GM19397 (cell line): ENCODE measurements around the gene CRYGN.

ENCODE experiments used
- ATAC-seq: cut with Tn5 transposase; IDR thresholded peaks from one replicate; pipeline ENCODE4 v1.9.1; 2021; ENCODE audit warnings: mild to moderate bottlenecking, moderate library complexity; ENCODE audit not compliant: unreplicated experiment

CRYGN gene

DNA sequence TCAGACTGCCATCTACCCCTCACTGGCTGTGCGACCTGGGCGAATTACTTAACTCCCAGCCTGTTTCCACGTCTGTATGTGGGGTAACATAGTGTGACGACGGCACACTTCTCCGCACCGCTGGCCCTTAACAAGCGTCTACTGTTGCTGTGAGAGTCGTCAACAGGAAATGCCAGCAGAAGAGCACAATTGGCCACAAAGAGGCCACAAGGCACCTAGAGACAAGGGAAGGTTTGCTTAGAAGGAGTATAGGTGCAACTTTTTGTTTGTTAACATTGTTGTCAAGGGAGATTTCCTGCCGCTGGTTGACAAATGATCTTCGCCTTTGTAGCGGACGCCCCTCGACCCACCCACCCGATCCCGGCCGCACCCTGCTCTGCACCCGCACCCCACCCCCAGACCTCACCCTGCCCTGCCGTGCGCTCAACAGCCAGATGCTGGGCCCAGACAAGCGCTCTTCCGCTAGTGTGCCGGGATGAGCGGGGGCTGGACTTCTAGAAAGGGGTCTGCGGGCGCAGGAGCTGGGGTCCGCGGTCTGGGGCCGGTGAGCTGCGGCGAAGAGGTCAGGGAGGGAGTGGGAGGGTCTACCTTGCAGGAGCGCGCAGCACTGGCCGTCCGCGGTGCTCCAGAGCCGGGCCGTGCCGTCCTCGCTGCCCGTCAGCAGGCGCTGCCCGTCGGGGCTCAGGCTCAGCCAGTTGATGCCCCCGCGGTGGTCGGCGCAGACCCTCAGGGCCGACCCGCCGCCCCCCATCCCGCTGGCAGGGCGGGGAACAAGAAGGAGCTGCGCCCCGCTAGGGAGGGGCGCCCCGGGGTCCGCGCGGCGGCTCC lies 30.9 kb downstream of the CRYGN start:
- peak; percentile 62 for ATAC-seq

DNA sequence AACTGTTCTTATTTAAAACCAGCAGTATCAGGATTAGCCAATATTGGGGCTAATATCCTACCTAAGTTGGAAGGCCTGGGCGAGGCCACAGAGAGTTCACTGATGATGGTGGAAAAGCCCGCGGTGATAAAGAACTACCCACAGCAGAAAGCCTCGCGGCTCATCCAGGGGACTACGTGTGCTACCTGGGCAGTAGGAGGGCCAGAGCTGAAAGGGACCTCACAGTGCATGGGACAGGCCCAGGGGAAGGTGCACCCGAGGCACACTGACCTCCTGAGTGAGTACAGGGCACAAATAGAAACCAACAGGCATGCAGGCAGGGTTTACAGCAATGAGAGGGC lies 31.5 kb downstream of the CRYGN start:
- no peak for ATAC-seq

DNA sequence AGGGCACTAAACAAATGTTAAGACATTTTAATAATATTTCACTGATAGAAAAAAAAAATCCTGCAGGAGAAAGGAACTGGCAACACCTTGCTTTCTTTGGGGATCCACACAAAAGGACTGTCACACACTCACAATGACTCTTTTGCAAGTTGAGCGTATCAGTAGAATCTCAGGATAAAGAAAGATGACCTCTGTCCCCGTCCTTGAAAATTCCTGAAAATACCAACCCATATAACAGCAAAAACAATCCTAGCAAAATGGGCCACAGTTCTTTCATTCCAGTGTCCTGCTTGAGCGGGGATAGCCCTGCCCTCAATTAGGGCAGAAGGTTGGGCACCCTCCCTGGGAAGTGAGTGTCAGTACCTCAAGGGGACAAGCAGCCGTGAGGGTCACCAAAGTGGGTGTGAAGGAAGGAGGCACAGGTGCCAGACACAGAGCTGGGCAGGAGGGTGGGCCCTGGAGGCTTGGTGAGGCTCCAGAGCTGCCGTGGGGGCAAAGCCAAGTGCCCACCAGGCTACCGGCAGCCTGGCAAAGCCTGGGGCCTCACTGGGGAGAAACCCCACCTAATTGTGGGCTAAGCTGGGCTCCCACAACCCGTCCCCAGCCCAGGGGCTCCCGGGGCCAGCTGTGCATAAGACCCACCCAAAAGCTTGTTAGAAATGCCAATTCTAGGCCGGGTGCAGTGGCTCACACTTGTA lies 32.9 kb downstream of the CRYGN start:
- ATAC-seq = no peak

DNA sequence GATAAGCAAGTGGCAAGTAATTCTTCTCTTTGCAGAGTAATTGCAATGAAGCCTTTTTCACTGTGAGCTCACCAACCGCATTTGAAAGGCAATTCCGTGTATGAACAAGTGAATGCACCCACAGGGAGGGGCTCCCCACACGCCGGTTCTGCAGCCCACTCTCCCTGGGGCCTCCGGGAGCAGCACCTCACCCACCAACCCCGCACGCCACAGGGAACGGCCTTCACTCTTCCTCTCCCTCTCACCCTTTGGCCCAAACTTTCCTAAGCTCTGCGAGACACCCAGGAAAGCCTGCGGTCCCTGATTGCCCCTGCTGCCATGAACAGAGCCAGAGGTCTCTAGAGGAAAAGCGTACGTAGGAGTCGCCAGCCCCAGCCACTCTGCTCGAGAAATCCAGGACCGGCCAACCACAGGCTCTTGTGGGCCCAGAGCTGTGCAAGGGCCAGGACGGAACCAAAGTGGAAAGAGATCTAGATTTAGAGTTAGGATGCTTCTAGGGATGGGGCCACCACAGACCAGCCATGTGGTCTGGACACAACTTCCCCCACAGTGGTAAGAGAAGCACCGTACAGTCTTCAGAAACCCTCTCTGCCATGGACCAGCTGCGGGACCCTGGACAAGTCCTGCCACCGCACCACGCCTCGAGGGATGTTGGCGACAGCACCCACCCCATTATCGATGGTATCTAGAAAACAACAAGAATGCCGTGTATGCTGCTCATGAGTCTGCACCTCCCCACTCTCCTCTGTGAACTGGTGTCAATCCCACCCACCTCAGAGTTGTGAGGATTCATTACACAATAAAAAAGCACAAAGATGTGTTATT lies 33.7 kb downstream of the CRYGN start:
- ATAC-seq = no peak

DNA sequence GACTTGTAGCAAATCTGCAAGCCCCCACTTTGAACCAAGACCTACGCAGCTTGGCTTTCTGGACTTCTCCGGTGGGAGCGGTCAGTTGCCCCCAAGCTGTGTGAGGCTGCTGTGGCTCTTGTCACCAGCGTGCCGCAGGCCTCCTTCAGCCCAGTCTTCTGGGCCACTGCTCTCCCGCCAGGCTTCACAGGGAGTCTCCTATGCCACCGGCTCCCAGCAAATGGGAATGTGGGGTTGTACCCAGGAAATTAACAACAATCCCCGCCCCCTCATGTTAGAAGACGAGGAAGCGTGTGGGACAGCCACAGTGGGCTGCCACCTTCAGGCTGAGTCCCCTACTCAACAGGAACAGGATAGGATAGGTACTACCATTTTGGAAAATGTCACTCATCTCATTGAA lies 34.4 kb downstream of the CRYGN start:
- no peak for ATAC-seq

DNA sequence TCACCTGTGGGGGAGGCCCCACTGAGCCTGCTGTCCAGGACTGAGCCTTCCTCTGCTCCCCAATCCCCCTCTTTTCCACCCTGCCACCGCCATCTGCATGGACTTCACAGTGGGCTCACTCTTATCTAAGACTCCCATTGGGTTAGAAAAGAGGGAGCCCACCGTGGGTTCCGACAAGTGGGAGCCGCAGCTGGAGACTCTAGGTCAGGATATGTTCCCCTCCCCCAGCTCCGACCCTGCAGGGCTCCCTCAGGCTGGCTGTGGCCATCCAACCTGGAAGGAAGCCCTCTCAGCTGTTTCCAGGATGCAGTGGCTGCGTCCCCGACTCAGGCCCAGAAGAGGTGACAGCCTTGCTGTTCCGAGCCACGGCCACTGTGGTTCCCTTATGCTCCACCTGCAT lies 34.9 kb downstream of the CRYGN start:
- ATAC-seq = no peak

DNA sequence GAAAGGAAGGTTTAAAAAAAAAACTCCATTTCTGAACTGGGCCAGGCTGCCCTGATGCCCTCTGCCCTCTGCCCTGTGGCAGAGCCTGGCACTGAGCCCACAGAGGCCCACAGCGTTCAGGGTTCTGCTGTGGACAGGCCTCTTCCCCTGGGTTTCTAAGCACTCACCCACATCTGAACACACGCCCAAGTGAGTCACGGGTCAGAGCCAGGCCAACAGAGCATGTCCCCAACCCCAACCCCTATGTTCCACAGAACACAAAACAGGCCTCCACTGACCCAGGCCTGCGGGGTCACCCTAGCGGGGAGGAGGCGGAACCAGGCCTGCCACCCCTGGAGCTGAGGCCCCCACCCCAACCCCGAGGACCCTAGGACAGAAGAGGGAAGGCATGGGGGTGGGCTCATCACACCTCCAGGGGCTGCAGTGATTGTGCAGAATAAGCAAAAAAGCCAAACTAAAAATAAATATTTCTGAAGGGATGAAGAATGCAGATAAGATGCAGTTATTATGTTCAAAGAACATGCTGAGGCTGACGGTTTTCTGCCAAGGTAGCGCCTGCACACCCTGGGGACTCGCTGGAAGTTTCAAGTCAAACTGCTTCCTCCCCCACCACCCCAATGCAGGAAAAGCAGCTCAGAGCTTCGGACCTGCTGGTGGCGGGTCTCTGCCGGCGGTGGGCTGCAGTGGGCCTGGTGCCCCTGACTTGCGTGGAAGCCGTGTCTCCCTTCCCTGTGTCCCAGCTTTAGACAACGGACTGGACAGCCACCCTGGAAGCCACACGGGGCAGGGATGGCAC lies 35.5 kb downstream of the CRYGN start:
- ATAC-seq = no peak

DNA sequence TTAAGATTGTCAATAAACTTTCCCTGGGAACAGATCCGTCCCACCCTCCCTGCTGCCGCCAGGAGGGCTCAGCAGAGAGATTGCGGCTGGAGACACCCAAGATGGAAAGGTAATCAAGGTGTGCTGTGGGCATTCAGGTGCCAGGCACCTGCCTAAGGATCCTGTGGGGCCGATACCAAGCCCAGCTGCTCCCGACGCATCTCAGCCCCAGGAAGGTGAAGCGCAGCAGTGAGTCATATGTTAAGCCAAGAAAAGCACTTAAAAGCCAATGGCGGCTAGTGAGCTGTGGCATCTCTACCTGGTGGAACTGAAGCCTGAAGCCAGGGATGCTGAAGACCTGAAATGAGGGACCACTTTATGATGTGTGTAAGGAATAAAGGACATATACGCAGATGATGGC lies 36.2 kb downstream of the CRYGN start:
- ATAC-seq = no peak

DNA sequence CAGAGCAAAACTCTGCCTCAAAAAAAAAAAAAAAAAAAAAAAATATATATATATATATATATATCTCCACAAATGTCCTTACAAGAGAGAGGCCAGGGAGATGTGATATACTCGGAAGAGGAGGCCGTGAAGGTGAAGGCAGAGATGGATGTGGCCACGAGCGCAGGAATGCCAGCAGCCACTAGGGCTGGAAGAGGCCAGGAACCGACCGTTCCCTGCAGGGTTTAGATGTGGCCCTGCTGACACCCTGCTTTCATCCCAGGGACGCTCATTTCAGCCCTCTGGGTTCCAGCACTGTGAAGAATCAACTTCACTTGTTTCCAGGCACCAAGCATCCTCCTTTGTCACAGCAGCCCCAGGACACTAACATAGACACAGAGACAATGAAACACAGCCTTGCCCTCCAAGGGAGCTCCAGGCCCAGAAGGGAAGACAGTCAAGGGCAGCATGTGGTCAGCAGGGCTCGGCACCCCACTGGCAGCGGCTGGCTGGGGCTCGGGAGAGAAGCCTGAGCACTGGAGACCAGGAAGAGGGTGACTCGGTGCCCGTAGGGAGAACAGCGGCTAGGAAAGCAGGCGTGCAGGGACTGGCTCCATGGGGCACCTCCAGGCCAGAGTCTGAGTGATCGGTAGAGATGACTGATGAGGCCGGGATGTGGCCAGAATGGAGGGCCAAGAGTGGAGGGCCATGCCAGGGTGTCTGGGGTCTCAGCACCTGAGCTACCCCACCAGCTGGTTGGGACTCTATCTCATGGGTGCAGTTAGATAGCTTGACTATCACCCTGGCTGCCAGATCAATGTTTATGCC lies 37.7 kb downstream of the CRYGN start:
- no peak for ATAC-seq

DNA sequence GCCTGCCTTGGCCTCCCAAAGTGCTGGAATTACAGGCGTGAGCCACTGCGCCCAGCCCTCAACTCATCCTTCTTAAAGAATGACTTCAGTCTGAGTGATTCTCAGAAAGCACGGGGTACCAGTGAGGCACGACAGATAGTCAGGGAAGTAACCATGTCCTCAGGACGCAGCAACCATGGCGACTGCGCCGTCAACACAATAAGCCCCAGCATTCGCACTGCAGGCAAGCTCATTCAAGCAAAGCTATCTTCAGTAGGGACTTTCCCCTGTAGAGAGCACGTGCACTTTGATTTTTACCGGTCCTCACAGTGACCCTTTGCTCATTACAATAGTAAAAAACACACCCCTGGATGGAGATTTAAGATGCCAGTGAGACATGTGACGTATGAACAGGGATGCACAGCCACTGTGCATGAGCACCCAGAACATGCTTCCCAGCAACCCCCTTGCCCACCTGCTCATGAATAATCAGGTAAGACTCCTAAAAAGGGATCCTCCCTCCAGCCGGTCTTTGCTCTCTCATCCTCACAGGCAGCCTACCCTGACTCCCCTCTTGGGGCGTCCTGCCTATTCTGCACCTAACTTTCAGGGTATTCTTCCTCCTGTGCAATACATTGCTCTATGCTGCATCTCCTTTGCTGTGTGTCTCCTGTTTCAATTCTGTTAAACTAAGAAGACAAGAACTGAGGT lies 39.2 kb downstream of the CRYGN start:
- peak; percentile 87 for ATAC-seq

DNA sequence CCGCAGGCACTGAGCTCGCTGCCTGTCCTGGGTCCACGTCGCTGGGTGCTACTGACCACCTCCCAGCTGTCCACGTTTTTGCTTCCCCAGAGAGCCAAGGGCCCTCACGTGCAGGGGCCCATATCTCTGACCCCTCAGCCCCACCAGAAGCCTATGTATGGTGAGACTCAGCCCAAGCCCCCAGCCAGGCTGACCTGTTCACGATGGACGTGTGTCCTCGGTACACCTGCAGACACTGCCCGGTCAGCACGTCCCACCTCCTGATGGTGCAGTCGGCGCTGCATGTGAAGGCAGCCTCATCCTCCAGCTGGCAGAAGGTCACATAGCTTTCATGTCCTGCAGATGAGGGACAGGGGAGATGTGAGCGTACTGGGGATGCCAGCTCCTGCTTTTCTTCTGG lies 40.0 kb downstream of the CRYGN start:
- ATAC-seq = no peak

DNA sequence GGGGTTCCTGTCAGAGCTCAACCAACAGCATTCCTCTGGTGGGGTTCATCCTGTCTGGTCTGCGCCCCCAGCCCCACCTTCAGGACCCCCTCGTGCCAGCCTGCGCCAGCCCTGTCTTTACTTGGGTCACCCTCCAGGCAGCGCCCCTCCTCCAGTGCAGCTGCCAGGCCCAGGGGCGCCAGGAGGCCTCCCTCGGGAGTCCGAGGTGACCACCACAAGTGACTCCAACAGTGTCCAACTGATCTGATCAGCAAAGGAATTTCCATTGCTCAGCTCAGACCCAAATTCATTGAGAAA lies 40.7 kb downstream of the CRYGN start:
- ATAC-seq = no peak

DNA sequence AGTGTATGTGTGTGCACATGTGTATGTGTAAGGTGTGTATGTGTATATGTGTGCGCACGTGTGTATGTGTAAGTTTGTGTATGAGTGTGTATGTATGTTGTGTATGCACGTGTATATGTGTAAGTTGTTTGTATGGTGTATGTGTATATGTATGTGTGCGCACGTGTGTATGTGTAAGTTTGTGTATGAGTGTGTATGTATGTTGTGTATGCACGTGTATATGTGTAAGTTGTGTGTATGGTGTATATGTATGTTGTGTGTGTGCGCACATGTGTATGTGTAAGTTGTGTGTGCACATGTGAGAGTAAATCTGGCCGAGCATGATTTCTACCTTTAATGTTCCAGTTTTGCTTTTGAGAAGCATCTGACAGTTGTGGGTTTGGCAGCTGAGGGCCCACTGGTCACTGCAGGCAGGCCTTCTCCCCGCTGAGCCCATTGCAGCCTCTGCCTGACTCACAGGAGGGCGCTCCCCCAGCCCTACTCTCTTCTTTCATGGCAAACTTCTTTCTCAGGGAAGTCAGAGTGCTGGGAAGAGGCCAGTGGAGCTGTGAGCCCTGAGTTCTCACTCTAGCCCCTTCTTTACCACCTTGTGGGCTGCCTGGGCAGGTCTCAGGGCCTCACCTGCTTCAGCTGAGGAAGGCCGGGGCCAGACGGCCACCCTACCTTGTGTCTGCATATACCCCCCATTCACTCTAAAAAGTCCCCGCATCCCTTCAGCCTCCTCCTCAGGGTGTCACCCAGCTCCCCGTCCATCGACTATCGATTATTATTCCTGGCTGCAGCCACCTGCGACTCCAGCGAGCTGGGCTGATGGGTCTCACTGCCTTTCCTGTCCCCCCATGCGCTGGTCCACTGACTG lies 41.3 kb downstream of the CRYGN start:
- no peak for ATAC-seq

DNA sequence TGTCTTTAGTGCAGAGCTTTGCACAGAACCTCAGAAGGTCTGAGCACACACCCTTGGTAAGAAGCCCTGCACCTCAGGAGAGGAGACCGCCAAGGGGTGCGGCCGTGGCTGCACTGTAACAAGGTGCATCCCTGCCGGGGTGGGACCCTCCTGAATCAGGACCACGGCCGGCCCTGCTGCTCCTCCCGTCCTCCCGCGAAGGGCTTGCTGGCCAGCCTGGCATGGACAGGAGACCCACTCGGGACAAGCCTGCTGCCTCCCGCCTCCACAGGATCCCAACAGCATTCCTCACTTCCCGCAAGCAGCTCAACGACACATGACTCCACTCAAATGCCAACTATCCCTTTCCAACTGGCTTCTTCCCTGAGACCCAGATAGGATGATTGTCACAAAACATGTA lies 42.9 kb downstream of the CRYGN start:
- ATAC-seq = no peak

DNA sequence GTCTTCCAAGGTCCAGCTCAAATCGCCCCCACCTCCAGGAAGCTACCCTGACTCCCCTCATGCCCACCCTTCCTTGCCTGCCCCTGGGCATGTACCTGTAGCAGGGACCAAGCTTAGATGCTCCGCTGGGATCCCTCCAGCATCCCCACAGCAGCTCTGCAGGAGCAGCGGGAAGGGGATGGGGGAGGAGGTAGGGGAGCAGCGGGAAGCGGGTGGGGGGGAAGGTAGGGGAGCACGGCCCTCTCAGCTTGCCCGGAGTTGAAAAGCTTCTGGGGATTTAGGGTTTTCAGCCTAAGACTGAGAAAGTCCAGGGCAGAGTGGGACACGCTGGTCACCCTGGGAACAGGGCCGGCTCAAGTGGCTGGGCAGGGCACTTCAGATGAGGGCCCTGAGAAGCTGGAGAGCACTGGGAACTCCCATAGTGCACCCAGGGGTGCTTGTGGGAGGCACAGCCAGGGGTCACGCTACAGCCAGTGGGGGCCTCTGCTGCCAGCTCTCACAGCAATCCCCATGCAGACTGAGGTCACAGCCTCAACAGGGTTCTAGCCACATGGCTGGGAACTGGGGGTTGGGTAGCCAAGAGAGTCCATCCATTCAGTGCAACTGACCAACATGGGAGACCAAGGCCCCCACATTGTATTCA lies 43.5 kb downstream of the CRYGN start:
- ATAC-seq = no peak

DNA sequence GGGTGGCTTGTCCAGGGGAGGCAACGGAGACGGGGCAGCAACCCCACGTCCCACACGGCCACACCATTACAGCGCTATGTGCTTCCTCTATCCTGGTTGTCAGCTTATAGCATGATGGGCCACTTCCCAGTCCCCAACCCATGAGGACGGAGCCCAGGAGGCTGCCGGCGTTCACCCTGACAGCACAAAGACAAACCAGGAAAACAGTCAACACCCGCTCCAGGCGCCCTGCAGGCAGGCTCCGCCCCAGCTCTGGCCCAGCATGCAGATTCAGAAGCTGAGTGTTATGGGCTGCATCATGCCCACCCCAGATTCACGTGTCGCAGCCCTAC lies 44.9 kb downstream of the CRYGN start:
- no peak for ATAC-seq

DNA sequence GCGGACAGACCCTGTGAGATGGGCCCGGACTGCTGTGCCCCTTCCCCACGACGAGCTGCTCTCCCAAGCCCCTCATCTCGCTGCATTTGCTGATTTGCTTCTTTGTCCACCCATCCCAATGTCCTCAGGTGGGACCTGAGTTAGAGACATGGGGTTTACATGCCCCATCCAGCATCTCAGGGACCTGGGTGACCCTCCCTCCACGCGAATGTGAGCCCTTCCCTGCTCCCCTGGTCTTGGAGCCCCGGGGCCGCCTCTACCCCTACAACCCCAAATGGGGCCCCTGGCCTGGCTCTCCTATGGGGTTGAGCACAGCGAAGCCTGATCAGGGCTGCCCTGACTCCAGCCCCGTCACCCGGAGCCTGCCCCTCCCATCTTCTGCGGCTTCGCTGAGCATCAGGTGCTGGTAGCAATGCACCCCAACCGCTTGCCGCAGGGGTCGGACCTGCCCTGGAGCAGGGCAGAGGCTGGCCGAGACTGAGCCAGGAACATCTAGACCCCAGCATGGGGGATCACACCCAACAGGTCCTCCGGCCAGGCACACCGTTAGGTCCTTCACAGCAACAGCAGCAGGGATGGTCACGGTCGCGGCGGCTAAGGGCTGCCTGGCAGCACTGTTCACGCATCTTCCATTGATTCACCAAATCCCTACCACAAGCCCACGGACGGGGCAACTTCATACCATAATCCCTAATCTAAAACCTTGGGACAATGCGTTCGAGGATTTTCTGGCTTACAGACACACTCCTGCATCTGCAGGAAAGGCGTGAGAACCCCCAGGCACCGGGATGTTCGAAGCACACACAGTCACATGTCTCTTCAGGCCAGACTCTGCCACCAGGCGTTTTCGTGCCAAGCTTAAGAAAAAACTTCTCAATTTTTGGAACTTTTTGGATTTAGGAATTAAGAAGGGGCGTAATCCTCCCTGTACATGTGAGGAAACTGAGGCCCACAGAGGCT lies 45.6 kb downstream of the CRYGN start:
- no peak for ATAC-seq
